Spleen (tissue), 11 donors: Measurements from ENCODE around the gene LGALS9. TPM values are rescaled to one million over a fixed set of nuclear protein-coding genes. Genes with fewer than 3 reads are reported as not detected.

Source experiments
- DNase-seq: peaks from one replicate; pipeline ENCODE4 v3.0.0-alpha.2; 2020
- H3K27ac ChIP-seq, 8 donors: fragments of 200-600 bp; sonication (generic) in 7 of 8; 1 replicate in 4 of 8; 2 replicates in 4 of 8; pipeline versions ENCODE4 v1.5.0 to v1.8.0; 2016 to 2021; ENCODE audit warnings: inconsistent platforms in 4 of 8, mild to moderate bottlenecking in 4 of 8, moderate library complexity in 1 of 8
- H3K27me3 ChIP-seq, 7 donors: fragments of 200-600 bp; sonication (generic) in 6 of 7; replicated peaks in 1 of 7; 1 replicate in 4 of 7; 2 replicates in 3 of 7; pipeline versions ENCODE4 v1.5.0 to v1.8.0; 2016 to 2021; ENCODE audit warnings: inconsistent platforms in 3 of 7, mild to moderate bottlenecking in 1 of 7
- H3K36me3 ChIP-seq, 6 donors: fragments of 200-600 bp; sonication (generic) in 5 of 6; 1 replicate in 4 of 6; 2 replicates in 2 of 6; pipeline versions ENCODE4 v1.5.0 to v1.8.0; 2016 to 2021; ENCODE audit warnings: inconsistent platforms in 2 of 6
- H3K4me1 ChIP-seq, 6 donors: fragments of 200-600 bp; sonication (generic) in 5 of 6; 1 replicate in 3 of 6; 2 replicates in 3 of 6; pipeline versions ENCODE4 v1.5.0 to v1.8.0; 2016 to 2021; ENCODE audit warnings: inconsistent platforms in 3 of 6
- H3K4me3 ChIP-seq, 8 donors: fragments of 200-600 bp; sonication (generic) in 7 of 8; 1 replicate in 4 of 8; 2 replicates in 4 of 8; pipeline versions ENCODE4 v1.5.0 to v1.8.0; 2016 to 2021; ENCODE audit warnings: inconsistent platforms in 4 of 8, mild to moderate bottlenecking in 4 of 8, moderate library complexity in 2 of 8
- H3K9me3 ChIP-seq, 8 donors: fragments of 200-600 bp; sonication (generic) in 7 of 8; 1 replicate in 4 of 8; 2 replicates in 4 of 8; pipeline versions ENCODE4 v1.5.0 to v1.8.0; 2016 to 2021; ENCODE audit warnings: inconsistent platforms in 4 of 8
- POLR2A ChIP-seq, 3 donors: fragments of 450-650 bp; IDR thresholded peaks; one replicate each; pipeline ENCODE4 v1.5.1; 2017; ENCODE audit warnings: antibody characterized with exemption in 3 of 3, mild to moderate bottlenecking in 1 of 3
- POLR2AphosphoS5 ChIP-seq, 3 donors: sonication (generic); formaldehyde crosslinking; IDR thresholded peaks; one replicate each; pipeline ENCODE4 v1.5.1; 2017; ENCODE audit warnings: antibody characterized with exemption in 3 of 3
- WGBS, 5 donors: extraction: QIAGEN DNeasy Blood & Tissue Kit in 3 of 5; methylation state at CpG; one replicate each; pipeline versions ENCODE4 v1.1.5 to v1.1.7; 2013 to 2018; 5-methylcytosine and 5-hydroxymethylcytosine counted together
- intact Hi-C: fragments of 100-400 bp; cut with DNase I; formaldehyde crosslinking; loops from one replicate; pipeline ENCODE4 v1.15.0; 2023; ENCODE audit warnings: low total_unique reads
- polyA plus RNA-seq, 3 donors: library from polyadenylated mRNA; stranded (reverse); fragments of 200-250 nt; gene quantifications; one replicate each; pipeline ENCODE4 v1.2.1, GENCODE V29; 2013
- total RNA-seq, 7 donors: library from RNA; depleted of rRNA in 3 of 7; stranded (reverse); fragments of >200 nt in 3 of 7; fragmentation: NEBNext Ultra II Directional in 4 of 7; extraction: Animal tissue kit (Norgen Biotek cat#: 25700) in 4 of 7; gene quantifications; one replicate each; pipeline versions ENCODE4 v1.1.0 to v1.2.1, GENCODE V29; 2016 to 2021
- TF ChIP-seq, protein P1 (sequence below), 11 experiments: fragments of 200-600 bp in 7 of 11; fragments of 450-650 bp in 4 of 11; sonication (generic) in 4 of 11; IDR thresholded peaks in 8 of 11; conservative IDR thresholded peaks in 3 of 11; 1 replicate in 7 of 11; 2 replicates in 4 of 11; pipeline versions ENCODE4 v1.4.0 to v1.8.0; 2016 to 2021; ENCODE audit warnings: antibody characterized with exemption in 11 of 11, inconsistent platforms in 4 of 11, mild to moderate bottlenecking in 1 of 11
- donor health status: healthy with polysubstance abuse.
- donor health status: DM: no; HTN: no; CAD: no; lungs with moderate emphysema.
- donor health status: DM: no; HTN: no; CAD: no.
- donor health status: Bipolar disorder and iron deficiency.
- donor health status: healthy.
- donor health status: DM: no; HTN: no; CAD: no.
- donor health status: DM: yes; HTN: yes; CAD: no.

LGALS9 gene
- total and polyA plus RNA-seq, 10 donors, result 162 to 309 (median 209) TPM

DNA sequence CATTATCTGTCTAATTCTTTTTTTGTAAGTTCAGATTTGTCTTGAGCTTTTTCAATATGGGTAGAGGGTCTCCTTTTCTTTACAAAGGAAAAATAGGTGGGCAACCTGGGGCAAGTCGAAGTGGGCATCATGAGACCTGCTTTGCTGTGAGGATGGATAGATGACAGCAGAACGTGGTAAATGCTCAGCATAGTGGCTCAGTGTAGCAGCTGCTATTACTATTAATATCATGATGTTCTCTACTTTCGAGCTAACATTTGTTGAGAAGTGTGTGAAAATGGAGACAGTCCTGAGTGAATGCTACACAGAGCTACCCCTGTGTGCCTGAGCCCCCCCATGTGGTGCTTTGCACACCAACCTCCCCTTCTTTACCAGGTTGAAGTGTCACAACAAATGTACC, 39.0 kb upstream of the LGALS9 start:
- intact Hi-C loops, result loop anchor here (10.0 kb wide), 1 partner anchor 137 kb away; the partner anchor contains the start of gene KSR1
- H3K4me3 ChIP-seq, result no peak overlapping the region
- no peaks in the 10 kb centered on the region for H3K9me3 ChIP-seq
- 85 to 92% (median 90%) methylated on average over 3 of the region's 3 CpGs for WGBS, 5 donors
- no peak overlapping the region for H3K27ac ChIP-seq
- peak; percentile 8 for DNase-seq
- no peaks in the 10 kb centered on the region for H3K27me3 ChIP-seq
- TF ChIP-seq POLR2AphosphoS5 (IDR thresholded peaks at IDR 0.05) (no peak), POLR2A (IDR thresholded peaks at IDR 0.05) (no peak)
- TF ChIP-seq, protein P1, sequence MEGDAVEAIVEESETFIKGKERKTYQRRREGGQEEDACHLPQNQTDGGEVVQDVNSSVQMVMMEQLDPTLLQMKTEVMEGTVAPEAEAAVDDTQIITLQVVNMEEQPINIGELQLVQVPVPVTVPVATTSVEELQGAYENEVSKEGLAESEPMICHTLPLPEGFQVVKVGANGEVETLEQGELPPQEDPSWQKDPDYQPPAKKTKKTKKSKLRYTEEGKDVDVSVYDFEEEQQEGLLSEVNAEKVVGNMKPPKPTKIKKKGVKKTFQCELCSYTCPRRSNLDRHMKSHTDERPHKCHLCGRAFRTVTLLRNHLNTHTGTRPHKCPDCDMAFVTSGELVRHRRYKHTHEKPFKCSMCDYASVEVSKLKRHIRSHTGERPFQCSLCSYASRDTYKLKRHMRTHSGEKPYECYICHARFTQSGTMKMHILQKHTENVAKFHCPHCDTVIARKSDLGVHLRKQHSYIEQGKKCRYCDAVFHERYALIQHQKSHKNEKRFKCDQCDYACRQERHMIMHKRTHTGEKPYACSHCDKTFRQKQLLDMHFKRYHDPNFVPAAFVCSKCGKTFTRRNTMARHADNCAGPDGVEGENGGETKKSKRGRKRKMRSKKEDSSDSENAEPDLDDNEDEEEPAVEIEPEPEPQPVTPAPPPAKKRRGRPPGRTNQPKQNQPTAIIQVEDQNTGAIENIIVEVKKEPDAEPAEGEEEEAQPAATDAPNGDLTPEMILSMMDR (IDR thresholded peaks at IDR 0.05 in 8 of 11, conservative IDR thresholded peaks at IDR 0.05 in 3 of 11), result no peak
- H3K4me1 ChIP-seq, result no peaks in the 10 kb centered on the region
- H3K36me3 ChIP-seq, result peaks cover 0 to 99% (median 35%) of the 10 kb centered on the region in 6 donors

DNA sequence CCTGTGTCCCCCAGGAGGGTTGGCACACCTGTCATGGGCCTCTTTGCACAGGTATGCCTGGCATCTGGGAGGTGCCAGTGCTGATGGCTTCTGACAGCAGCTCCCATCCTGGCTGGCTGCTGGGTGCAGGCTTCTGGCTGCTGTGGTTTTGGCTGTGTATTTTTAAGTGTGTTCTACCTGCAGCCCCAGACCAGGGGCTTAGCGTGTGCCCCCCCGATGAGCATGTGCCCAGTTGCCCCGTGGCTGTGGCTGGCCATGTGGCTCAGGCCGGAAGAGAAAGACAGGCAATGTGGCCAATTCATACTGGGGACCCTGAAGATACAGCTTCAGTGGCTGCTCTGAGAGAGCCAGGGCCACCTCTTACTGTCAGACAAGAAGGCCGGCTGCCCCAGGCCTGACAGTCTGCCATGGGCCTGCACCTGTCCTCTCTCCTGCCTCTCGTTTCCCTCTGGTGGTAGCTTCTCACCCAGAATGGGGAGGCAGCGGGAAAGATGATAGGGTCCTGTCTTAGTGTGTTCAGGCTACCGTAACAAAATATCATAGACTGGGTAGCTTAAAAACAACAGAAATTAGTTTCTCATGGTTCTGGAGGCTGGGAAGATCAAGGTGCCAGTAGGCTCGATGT, 37.6 kb upstream of the LGALS9 start:
- peak; percentile 60 for DNase-seq
- H3K27me3 ChIP-seq, result no peaks in the 10 kb centered on the region
- WGBS, 5 donors, result 93 to 96% (median 95%) methylated on average over 4 to 9 of the region's 9 CpGs
- no peak overlapping the region for H3K27ac ChIP-seq
- no peaks in the 10 kb centered on the region for H3K4me1 ChIP-seq
- intact Hi-C loops, result loop anchor here (10.0 kb wide), 1 partner anchor 139 kb away; the partner anchor contains the start of gene KSR1
- no peak overlapping the region for H3K4me3 ChIP-seq
- H3K36me3 ChIP-seq, result peaks cover 0 to 99% (median 43%) of the 10 kb centered on the region in 6 donors
- no peaks in the 10 kb centered on the region for H3K9me3 ChIP-seq
- no peak for TF ChIP-seq POLR2AphosphoS5 (IDR thresholded peaks at IDR 0.05)
- TF ChIP-seq, protein P1 (IDR thresholded peaks at IDR 0.05 in 8 of 11, conservative IDR thresholded peaks at IDR 0.05 in 3 of 11), result no peak

DNA sequence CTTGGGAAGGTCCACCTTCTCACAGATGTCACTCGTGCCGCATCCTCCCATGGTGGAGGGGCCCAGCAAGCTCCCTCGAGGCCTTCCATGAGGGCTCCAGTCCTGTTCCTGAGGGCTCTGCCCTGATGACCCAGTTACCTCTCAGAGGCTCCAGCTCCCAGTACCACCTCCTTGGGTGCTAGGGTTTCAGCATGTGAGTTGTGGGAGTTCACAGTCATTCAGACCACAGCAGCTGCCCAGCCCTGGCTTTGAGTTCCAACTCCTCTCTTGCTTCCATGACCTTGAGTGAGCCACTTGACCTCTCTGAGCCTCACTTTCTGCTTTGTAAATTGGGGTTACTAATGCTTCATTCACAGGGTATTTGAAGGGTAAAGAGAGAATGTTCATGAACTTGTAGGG, 37.1 kb upstream of the LGALS9 start:
- WGBS, 5 donors, result 83 to 97% (median 95%) methylated on average over 1 to 3 of the region's 3 CpGs
- H3K4me3 ChIP-seq, result no peak overlapping the region
- no peak for DNase-seq
- no peak overlapping the region for H3K27ac ChIP-seq
- no peaks in the 10 kb centered on the region for H3K9me3 ChIP-seq
- TF ChIP-seq, protein P1 (IDR thresholded peaks at IDR 0.05 in 8 of 11, conservative IDR thresholded peaks at IDR 0.05 in 3 of 11), result no peak
- TF ChIP-seq POLR2AphosphoS5 (IDR thresholded peaks at IDR 0.05) (no peak), POLR2A (IDR thresholded peaks at IDR 0.05) (no peak)
- no peaks in the 10 kb centered on the region for H3K4me1 ChIP-seq
- H3K36me3 ChIP-seq, result peaks cover 0 to 99% (median 41%) of the 10 kb centered on the region in 6 donors
- no peaks in the 10 kb centered on the region for H3K27me3 ChIP-seq
- intact Hi-C loops, result loop anchor here (10.0 kb wide), 1 partner anchor 139 kb away; the partner anchor contains the start of gene KSR1

DNA sequence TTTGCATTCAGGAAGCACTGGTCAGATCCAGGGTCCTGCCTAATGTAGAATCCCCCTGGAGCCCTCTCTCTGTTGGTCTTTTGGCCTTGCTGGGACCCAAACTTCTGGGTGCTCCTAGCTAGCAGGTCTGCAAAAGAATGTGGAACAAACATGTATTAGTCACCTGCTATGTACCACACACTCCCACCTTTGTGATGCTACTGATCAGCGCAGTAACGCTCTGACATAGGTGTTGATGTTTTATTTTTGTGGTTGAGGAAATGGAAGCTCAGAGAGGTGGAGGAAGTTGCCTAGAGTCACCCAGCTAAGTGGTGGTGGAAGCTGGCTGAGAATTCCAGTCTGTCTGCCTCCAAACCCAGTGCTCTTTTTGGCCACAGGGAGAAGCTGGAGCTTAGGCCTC, 35.8 kb upstream of the LGALS9 start:
- 72 to 94% (median 92%) methylated on average over 2 of the region's 2 CpGs for WGBS, 5 donors
- no peak overlapping the region for H3K4me3 ChIP-seq
- peak; percentile 4 for DNase-seq
- no peaks in the 10 kb centered on the region for H3K27me3 ChIP-seq
- TF ChIP-seq POLR2AphosphoS5 (IDR thresholded peaks at IDR 0.05) (no peak), POLR2A (IDR thresholded peaks at IDR 0.05) (no peak)
- TF ChIP-seq, protein P1 (IDR thresholded peaks at IDR 0.05 in 8 of 11, conservative IDR thresholded peaks at IDR 0.05 in 3 of 11), result no peak
- intact Hi-C loops, result loop anchor here (10.0 kb wide), 1 partner anchor 140 kb away; the partner anchor contains the start of gene KSR1
- H3K4me1 ChIP-seq, result peaks cover 0 to 9% (median 2%) of the 10 kb centered on the region in 6 donors
- peaks cover 0 to 91% (median 41%) of the 10 kb centered on the region in 6 donors for H3K36me3 ChIP-seq
- H3K27ac ChIP-seq, result no peak overlapping the region
- no peaks in the 10 kb centered on the region for H3K9me3 ChIP-seq
